Transverse colon (tissue), 4 donors: ENCODE data around the gene SLC12A3. TPM values are rescaled to one million over a fixed set of nuclear protein-coding genes. Genes with fewer than 3 reads are reported as not detected.
"Not testable (repeated sequence)": the region's sequence is repeated elsewhere in the genome, so short reads cannot be mapped to it uniquely, and the experiment has no call there.

Experiments
- DNase-seq: peaks from one replicate; pipeline ENCODE4 v3.0.0-alpha.2; 2019
- H3K27ac ChIP-seq, 4 donors: fragments of 200-600 bp; sonication (generic); 2 replicates each; pipeline ENCODE4 v1.5.1; 2016 to 2018; ENCODE audit warnings: inconsistent platforms in 4 of 4
- H3K27me3 ChIP-seq: fragments of 200-600 bp; sonication (generic); 2 replicates; pipeline ENCODE4 v1.5.1; 2017; ENCODE audit warnings: inconsistent platforms
- H3K36me3 ChIP-seq, 4 donors: fragments of 200-600 bp; sonication (generic); 2 replicates each; pipeline ENCODE4 v1.5.1; 2017 to 2019; ENCODE audit warnings: inconsistent platforms in 4 of 4
- H3K4me1 ChIP-seq, 4 donors: fragments of 200-600 bp; sonication (generic); 2 replicates each; pipeline ENCODE4 v1.5.1; 2017 to 2020; ENCODE audit warnings: inconsistent platforms in 4 of 4
- H3K4me3 ChIP-seq, 4 donors: fragments of 200-600 bp; sonication (generic); 1 replicate in 1 of 4; 2 replicates in 3 of 4; pipeline versions ENCODE4 v1.5.1 to v1.6.1; 2017 to 2019; ENCODE audit warnings: inconsistent platforms in 4 of 4
- H3K9me3 ChIP-seq, 2 donors: fragments of 200-600 bp; sonication (generic); 2 replicates each; pipeline ENCODE4 v1.5.1; 2017 to 2019; ENCODE audit warnings: inconsistent platforms in 2 of 2
- CTCF ChIP-seq, 5 experiments: fragments of 200-600 bp in 3 of 5; fragments of 450-650 bp in 2 of 5; sonication (generic) in 3 of 5; IDR thresholded peaks; 1 replicate in 2 of 5; 2 replicates in 3 of 5; pipeline ENCODE4 v1.5.1; 2016 to 2017; ENCODE audit warnings: antibody characterized with exemption in 5 of 5, inconsistent platforms in 3 of 5, mild to moderate bottlenecking in 2 of 5, moderate library complexity in 1 of 5
- EP300 ChIP-seq: sonication (generic); formaldehyde crosslinking; IDR thresholded peaks from one replicate; pipeline ENCODE4 v1.6.1; 2017; ENCODE audit warnings: antibody characterized with exemption, low read depth
- POLR2A ChIP-seq: fragments of 450-650 bp; IDR thresholded peaks from one replicate; pipeline ENCODE4 v1.6.1; 2016; ENCODE audit warnings: antibody characterized with exemption, mild to moderate bottlenecking, moderate library complexity
- POLR2AphosphoS5 ChIP-seq, 3 donors: sonication (generic); formaldehyde crosslinking; IDR thresholded peaks; one replicate each; pipeline ENCODE4 v1.6.1; 2016; ENCODE audit warnings: antibody characterized with exemption in 3 of 3
- WGBS, 2 donors: methylation state at CpG; one replicate each; pipeline ENCODE4 v1.1.5; 2018; ENCODE audit warnings: low coverage in 1 of 2; 5-methylcytosine and 5-hydroxymethylcytosine counted together
- in situ Hi-C, 4 donors: fragments of 200-750 bp; cut with MboI; loops; one replicate each; pipeline versions ENCODE4 v1.15.0 to v1.15.1; 2017; ENCODE audit warnings: low sequenced_read_pairs in 3 of 4, low pct_ligation_motif_present in 1 of 4, low pct_unique_long_range_greater_than_20kb in 1 of 4
- intact Hi-C: fragments of 100-400 bp; cut with DNase I; formaldehyde crosslinking; loops from one replicate; pipeline ENCODE4 v1.15.1; 2023; ENCODE audit warnings: low total_unique reads
- total RNA-seq, 4 donors: library from RNA; depleted of rRNA; stranded (reverse); fragments of >200 nt; gene quantifications; one replicate each; pipeline ENCODE4 v1.1.0, GENCODE V29; 2016

SLC12A3 gene
- total RNA-seq, 4 donors from 2014 or later: not detected

- H3K27ac ChIP-seq: no peak overlapping the region
- no peak overlapping the region for H3K4me3 ChIP-seq
- no peak for DNase-seq
- H3K9me3 ChIP-seq: no peaks in the 10 kb centered on the region
- intact Hi-C loops: loop anchor here (10.0 kb wide), 1 partner anchor 179 kb away; no protein-coding TSS in a partner anchor
- peaks cover 0 to 9% (median 0%) of the 10 kb centered on the region in 4 donors for H3K4me1 ChIP-seq
- TF ChIP-seq CTCF (IDR thresholded peaks at IDR 0.05) (no peak), POLR2AphosphoS5 (IDR thresholded peaks at IDR 0.05) (no peak), POLR2A (no peak), EP300 (no peak)
- 95 to 100% methylated on average over 3 to 13 of the region's 13 CpGs for WGBS, 2 donors
- in situ Hi-C loops: loop anchor here in 3 of 4 donors (5.0 to 25.0 kb wide), 4 partner anchors 87 to 297 kb away; no protein-coding TSS in a partner anchor
- H3K27me3 ChIP-seq: no peaks in the 10 kb centered on the region
- H3K36me3 ChIP-seq: no peaks in the 10 kb centered on the region
Observed at GRCh38 chr16:56865394-56866062, 521 bp downstream of the SLC12A3 start.

GRCh38 chr16:56866955-56867830 is 2.2 kb downstream of the SLC12A3 start:
- H3K4me1 ChIP-seq: peaks cover 0 to 10% (median 0%) of the 10 kb centered on the region in 4 donors
- 28 to 55% methylated on average over 3 to 21 of the region's 23 CpGs for WGBS, 2 donors
- in situ Hi-C loops: loop anchor here in 3 of 4 donors (5.0 to 25.0 kb wide), 4 partner anchors 85 to 295 kb away; no protein-coding TSS in a partner anchor
- H3K27me3 ChIP-seq: no peaks in the 10 kb centered on the region
- no peaks in the 10 kb centered on the region for H3K36me3 ChIP-seq
- TF ChIP-seq POLR2AphosphoS5 (IDR thresholded peaks at IDR 0.05): no peak
- no peak for TF ChIP-seq POLR2A
- TF ChIP-seq CTCF (IDR thresholded peaks at IDR 0.05): peak; percentile 81 to 84 (median 83)
- TF ChIP-seq EP300: no peak
- no peak overlapping the region for H3K4me3 ChIP-seq
- no peak overlapping the region for H3K27ac ChIP-seq
- DNase-seq: peak; percentile 37
- intact Hi-C loops: loop anchor here (10.0 kb wide), 1 partner anchor 178 kb away; no protein-coding TSS in a partner anchor
- H3K9me3 ChIP-seq: no peaks in the 10 kb centered on the region

GRCh38 chr16:56868175-56868574 is 3.2 kb downstream of the SLC12A3 start:
- H3K27ac ChIP-seq: no peak overlapping the region
- no peak for TF ChIP-seq CTCF (IDR thresholded peaks at IDR 0.05)
- no peak for TF ChIP-seq POLR2A
- TF ChIP-seq POLR2AphosphoS5 (IDR thresholded peaks at IDR 0.05): no peak
- no peak for TF ChIP-seq EP300
- H3K4me1 ChIP-seq: peaks cover 0 to 10% (median 0%) of the 10 kb centered on the region in 4 donors
- no peaks in the 10 kb centered on the region for H3K9me3 ChIP-seq
- intact Hi-C loops: loop anchor here (10.0 kb wide), 1 partner anchor 177 kb away; no protein-coding TSS in a partner anchor
- H3K36me3 ChIP-seq: no peaks in the 10 kb centered on the region
- 92% methylated on average over 9 of the region's 9 CpGs; no CpG with 5 or more reads in 1 of the 2 donors for WGBS, 2 donors
- no peaks in the 10 kb centered on the region for H3K27me3 ChIP-seq
- H3K4me3 ChIP-seq: no peak overlapping the region
- DNase-seq: no peak
- in situ Hi-C loops: loop anchor here in 3 of 4 donors (5.0 to 25.0 kb wide), 4 partner anchors 84 to 294 kb away; no protein-coding TSS in a partner anchor

GRCh38 chr16:56868766-56869165 is 3.8 kb downstream of the SLC12A3 start:
- H3K4me1 ChIP-seq, H3K4me3 ChIP-seq, H3K9me3 ChIP-seq, H3K27me3 ChIP-seq, H3K36me3 ChIP-seq, H3K27ac ChIP-seq, DNase-seq: not testable (repeated sequence)
- in situ Hi-C loops: loop anchor here in 3 of 4 donors (5.0 to 25.0 kb wide), 4 partner anchors 84 to 294 kb away; no protein-coding TSS in a partner anchor
- intact Hi-C loops: loop anchor here (10.0 kb wide), 1 partner anchor 176 kb away; no protein-coding TSS in a partner anchor
- WGBS, 2 donors: 91 to 100% methylated on average over 4 to 5 of the region's 5 CpGs
